ENCODE data around the gene CYTL1. TPM values are rescaled to one million over a fixed set of nuclear protein-coding genes. Genes with fewer than 3 reads are reported as not detected.
A peak's percentile ranks its signal among the peaks of the same experiment; 100 is the strongest.

Gene CYTL1
- total RNA-seq, 3 donors from 2014 or later = 0.44 to 1.9 (median 0.66) TPM

DNA sequence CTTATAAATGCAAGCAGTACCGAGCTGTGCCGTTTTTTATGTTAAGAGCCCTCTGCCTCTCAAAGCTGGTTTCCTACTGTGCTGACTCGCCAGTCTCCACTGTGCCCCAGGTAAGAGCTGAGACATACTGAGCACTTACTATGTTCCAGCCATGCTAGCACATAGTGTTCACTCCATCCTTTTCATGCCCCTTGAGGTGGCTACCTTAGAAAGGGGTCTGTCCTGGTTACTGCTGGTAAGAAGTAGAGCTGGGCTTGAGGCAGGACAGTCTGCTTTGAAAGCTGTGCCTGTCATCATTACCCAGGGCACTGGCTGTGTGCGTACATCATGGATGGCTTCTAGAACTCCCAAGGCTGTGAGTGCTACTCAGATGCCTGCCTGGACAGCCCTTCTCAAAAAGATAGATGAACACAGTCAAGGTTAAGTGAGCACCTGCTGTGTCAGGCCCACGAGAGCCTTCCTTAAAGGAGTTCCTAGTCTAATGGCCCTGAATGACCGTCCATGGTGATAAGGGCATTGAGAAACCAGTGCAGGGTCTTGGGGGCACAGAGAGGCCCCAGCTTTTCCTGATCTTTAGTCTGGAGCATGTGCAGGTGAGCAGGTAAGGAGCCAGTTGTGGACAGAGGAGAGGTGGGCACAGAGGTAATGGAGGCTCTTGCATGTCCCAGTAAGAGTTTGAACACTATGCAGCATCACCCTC, 33.6 kb upstream of the CYTL1 start:
- intact Hi-C loops (cut with DNase I; ENCODE audit: low total_unique reads) = no loop called here
- H3K4me3 ChIP-seq = no peak overlapping the region
- TF ChIP-seq POLR2AphosphoS5 (IDR thresholded peaks at IDR 0.05) (no peak), POLR2A (IDR thresholded peaks at IDR 0.05) (no peak)
- TF ChIP-seq, protein P1, sequence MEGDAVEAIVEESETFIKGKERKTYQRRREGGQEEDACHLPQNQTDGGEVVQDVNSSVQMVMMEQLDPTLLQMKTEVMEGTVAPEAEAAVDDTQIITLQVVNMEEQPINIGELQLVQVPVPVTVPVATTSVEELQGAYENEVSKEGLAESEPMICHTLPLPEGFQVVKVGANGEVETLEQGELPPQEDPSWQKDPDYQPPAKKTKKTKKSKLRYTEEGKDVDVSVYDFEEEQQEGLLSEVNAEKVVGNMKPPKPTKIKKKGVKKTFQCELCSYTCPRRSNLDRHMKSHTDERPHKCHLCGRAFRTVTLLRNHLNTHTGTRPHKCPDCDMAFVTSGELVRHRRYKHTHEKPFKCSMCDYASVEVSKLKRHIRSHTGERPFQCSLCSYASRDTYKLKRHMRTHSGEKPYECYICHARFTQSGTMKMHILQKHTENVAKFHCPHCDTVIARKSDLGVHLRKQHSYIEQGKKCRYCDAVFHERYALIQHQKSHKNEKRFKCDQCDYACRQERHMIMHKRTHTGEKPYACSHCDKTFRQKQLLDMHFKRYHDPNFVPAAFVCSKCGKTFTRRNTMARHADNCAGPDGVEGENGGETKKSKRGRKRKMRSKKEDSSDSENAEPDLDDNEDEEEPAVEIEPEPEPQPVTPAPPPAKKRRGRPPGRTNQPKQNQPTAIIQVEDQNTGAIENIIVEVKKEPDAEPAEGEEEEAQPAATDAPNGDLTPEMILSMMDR (IDR thresholded peaks at IDR 0.05) = no peak
- no peaks in the 10 kb centered on the region for H3K9me3 ChIP-seq
- no peaks in the 10 kb centered on the region for H3K36me3 ChIP-seq
- no peaks in the 10 kb centered on the region for H3K27me3 ChIP-seq
- no peak overlapping the region for H3K27ac ChIP-seq
- H3K4me1 ChIP-seq = peaks cover 0 to 4% of the 10 kb centered on the region in 2 donors
- DNase-seq (ENCODE audit: low spot score in 2 of 2) = no peak

DNA sequence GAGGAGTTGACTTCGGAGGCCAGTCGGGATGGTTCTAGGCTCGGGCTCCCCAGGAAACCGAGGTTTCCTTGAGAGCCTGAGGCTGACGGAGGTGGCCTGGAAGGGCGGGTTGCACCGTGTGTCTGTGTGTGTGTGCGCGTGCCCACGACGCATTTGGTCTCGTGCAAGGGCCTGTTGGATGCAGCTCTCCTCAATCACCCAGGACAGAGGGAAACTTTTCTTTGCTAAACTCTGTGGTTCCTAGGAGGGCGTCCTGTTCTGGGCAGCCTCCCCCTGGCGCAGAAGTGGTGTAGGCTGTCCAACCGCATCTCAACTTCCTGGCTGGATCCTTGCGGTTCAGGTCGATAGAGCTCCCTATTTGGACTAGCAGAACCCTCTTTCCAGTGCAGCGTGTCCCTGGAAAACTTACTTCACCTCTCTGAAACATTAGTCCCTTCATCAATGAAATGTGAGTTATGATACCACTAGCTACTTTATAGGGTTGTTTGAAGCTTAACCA, 33.0 kb upstream of the CYTL1 start:
- H3K27ac ChIP-seq = no peak overlapping the region
- TF ChIP-seq POLR2A (IDR thresholded peaks at IDR 0.05) (no peak), POLR2AphosphoS5 (IDR thresholded peaks at IDR 0.05) (no peak)
- TF ChIP-seq, protein P1 (IDR thresholded peaks at IDR 0.05) = no peak
- H3K27me3 ChIP-seq = no peaks in the 10 kb centered on the region
- intact Hi-C loops (cut with DNase I; ENCODE audit: low total_unique reads) = no loop called here
- peak overlapping the region; percentile 63 to 72 (median 71) for H3K4me3 ChIP-seq
- DNase-seq (ENCODE audit: low spot score in 2 of 2) = no peak
- H3K4me1 ChIP-seq = peaks cover 0 to 4% of the 10 kb centered on the region in 2 donors
- no peaks in the 10 kb centered on the region for H3K36me3 ChIP-seq
- no peaks in the 10 kb centered on the region for H3K9me3 ChIP-seq

DNA sequence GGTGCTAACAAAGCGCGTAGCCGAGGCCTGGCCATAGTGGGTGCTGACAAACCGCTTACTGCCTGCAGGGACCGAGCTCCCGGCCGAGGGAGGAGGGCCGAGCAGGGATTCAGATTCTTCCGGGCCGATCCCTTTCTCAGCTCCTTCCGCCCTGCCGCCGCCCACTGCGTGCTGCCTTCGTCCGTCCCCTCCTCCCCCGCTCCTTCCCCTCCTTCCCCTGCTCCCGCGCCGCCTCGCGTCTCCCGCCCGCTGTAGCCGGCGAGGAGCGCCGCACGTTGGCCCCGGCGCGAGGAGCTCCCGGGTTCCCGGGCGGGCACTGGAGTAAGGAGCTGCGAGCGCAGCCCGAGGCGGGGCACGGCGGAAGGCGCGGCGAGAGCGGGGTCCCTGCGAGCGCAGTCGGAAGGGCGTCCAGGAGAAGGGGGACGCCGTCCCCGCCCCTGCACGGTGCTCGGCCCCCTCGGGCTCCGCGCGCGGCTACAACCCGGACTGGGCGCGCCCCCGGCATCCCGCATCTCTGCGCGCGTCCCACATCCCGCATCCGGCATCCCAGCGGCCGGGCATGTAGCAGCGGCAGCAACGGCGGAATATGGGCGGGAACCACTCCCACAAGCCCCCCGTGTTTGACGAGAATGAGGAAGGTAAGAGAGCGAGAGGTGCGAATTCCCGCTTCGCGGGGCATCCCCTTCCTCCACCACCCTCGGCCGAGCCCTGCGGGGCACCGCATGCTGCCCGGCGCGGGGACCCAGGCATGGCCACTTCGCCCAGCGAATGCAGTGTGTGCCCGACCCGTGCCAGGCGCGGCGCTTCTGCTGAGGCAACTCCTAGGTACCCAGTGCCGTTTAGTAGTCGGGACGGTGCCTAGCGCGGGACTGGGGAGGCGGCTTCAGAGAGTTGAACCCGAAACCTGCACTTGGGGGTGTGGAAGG, 32.3 kb upstream of the CYTL1 start, which contains the start of gene STK32B:
Gene STK32B, plus strand, starts transcription at position 203 of the 926 bp plus-strand sequence.
- Histone ChIP-seq H3K27ac (no peak within 1 kb of the TSS), H3K4me1 (peaks cover 0 to 4% of the 10 kb centered on the region in 2 donors), H3K36me3 (no peaks in the 10 kb centered on the region), H3K9me3 (no peaks in the 10 kb centered on the region), H3K27me3 (no peaks in the 10 kb centered on the region), H3K4me3 (peak within 1 kb of the TSS; percentile 63 to 72 (median 71))
- DNase-seq (ENCODE audit: low spot score in 2 of 2) = peak in 1 of 2 donors; percentile 64
- intact Hi-C loops (cut with DNase I; ENCODE audit: low total_unique reads) = no loop called here
- TF ChIP-seq POLR2A (IDR thresholded peaks at IDR 0.05) = no peak
- TF ChIP-seq POLR2AphosphoS5 (IDR thresholded peaks at IDR 0.05) = no peak
- TF ChIP-seq, protein P1 (IDR thresholded peaks at IDR 0.05) = no peak

DNA sequence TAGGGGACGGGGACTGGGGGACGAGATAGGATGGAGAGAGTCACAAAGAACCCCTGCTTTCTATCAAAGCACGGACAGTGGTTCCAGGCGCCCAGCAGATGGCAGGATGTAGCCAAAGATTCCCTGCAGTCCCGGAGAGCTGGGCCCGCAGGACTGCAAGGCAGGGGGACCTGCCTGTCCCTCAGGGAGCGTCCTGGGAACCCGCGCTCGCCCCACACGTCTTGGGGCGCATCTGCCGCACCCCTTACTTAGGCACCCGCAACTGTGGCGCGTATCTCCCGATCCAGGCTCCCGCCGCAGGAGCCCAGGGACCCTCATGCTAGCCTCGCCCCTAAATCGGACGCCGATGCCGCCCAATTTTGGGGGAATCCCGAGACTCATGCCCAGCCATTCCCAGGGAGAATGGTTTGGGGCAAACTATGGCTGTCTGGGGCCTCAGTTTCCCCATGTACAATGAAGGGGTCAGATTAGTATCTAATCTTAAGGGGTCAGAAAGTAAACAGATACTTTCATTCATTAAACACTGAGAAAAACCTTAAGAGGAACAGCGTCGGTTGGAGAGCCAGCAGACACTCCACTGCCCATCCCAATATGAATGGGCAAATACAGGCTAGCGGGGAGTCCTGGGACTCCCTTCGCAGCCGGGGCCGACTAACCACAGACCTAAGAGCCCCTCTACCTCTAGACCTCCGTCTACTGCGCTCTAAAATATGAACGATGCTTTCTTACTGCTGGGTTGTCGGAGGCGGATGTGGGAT, 31.4 kb upstream of the CYTL1 start:
- intact Hi-C loops (cut with DNase I; ENCODE audit: low total_unique reads) = no loop called here
- Histone ChIP-seq H3K27me3 (no peaks in the 10 kb centered on the region), H3K36me3 (no peaks in the 10 kb centered on the region), H3K4me3 (peak overlapping the region; percentile 63 to 72 (median 71)), H3K27ac (no peak overlapping the region), H3K4me1 (peaks cover 0 to 4% of the 10 kb centered on the region in 2 donors), H3K9me3 (no peaks in the 10 kb centered on the region)
- DNase-seq (ENCODE audit: low spot score in 2 of 2) = peak in 1 of 2 donors; percentile 77
- TF ChIP-seq, protein P1 (IDR thresholded peaks at IDR 0.05) = peak in 2 of 3 donors; percentile 61 to 66
- no peak for TF ChIP-seq POLR2AphosphoS5 (IDR thresholded peaks at IDR 0.05)

Measured in breast epithelium (tissue), 4 donors.